SIG-M5 treated with dmso at 0.1 percent for 504 hours (cell line): ENCODE results near the gene SORL1.

Experiments used
- DNase-seq: peaks from one replicate; lab custom pipeline; 2025; ENCODE audit not compliant: unreplicated experiment; lab: John Stamatoyannopoulos, UW

SORL1 gene

GRCh38 chr11:121451178-121451985 lies 732 bp upstream of the SORL1 start:
- DNase-seq = no peak

- DNase-seq = no peak
These were observed 566 bp downstream of the SORL1 start, which contains the start of gene SORL1-AS1 for GRCh38 chr11:121452609-121453150. SORL1-AS1 (minus strand) TSS chr11:121452967.

GRCh38 chr11:121453589-121454299 lies 1.6 kb downstream of the SORL1 start:
- DNase-seq = no peak

GRCh38 chr11:121455115-121455514 lies 3.0 kb downstream of the SORL1 start:
- DNase-seq = no peak

GRCh38 chr11:121456151-121456550 lies 4.0 kb downstream of the SORL1 start:
- DNase-seq = no peak

GRCh38 chr11:121456816-121457431 lies 4.8 kb downstream of the SORL1 start:
- DNase-seq = no peak

- DNase-seq = no peak
These were observed 6.4 kb downstream of the SORL1 start for GRCh38 chr11:121458551-121458950.

GRCh38 chr11:121459413-121460017 lies 7.4 kb downstream of the SORL1 start:
- DNase-seq = peak; percentile 34

- DNase-seq = no peak
These were observed 8.9 kb downstream of the SORL1 start for GRCh38 chr11:121460941-121461514.

GRCh38 chr11:121461843-121462242 lies 9.7 kb downstream of the SORL1 start:
- DNase-seq = no peak

- DNase-seq = no peak
These were observed 11.7 kb downstream of the SORL1 start for GRCh38 chr11:121463689-121464335.

GRCh38 chr11:121464352-121464946 lies 12.3 kb downstream of the SORL1 start:
- DNase-seq = no peak

GRCh38 chr11:121465709-121466062 lies 13.6 kb downstream of the SORL1 start:
- DNase-seq = no peak

- peak; percentile 42 for DNase-seq
These were observed 14.1 kb downstream of the SORL1 start for GRCh38 chr11:121466063-121466794.

GRCh38 chr11:121467471-121467870 lies 15.4 kb downstream of the SORL1 start:
- no peak for DNase-seq

- DNase-seq = no peak
These were observed 15.9 kb downstream of the SORL1 start for GRCh38 chr11:121467965-121468364.

GRCh38 chr11:121469910-121470309 lies 17.8 kb downstream of the SORL1 start:
- DNase-seq = no peak

GRCh38 chr11:121471167-121471566 lies 19.1 kb downstream of the SORL1 start:
- DNase-seq = no peak

- DNase-seq = no peak
These were observed 20.2 kb downstream of the SORL1 start for GRCh38 chr11:121472312-121472711.
